Measurements from ENCODE around the gene VCL.

GRCh38 chr10:74079936-74080590, 82.1 kb downstream of the VCL start:
- TF ChIP-seq, protein P1, sequence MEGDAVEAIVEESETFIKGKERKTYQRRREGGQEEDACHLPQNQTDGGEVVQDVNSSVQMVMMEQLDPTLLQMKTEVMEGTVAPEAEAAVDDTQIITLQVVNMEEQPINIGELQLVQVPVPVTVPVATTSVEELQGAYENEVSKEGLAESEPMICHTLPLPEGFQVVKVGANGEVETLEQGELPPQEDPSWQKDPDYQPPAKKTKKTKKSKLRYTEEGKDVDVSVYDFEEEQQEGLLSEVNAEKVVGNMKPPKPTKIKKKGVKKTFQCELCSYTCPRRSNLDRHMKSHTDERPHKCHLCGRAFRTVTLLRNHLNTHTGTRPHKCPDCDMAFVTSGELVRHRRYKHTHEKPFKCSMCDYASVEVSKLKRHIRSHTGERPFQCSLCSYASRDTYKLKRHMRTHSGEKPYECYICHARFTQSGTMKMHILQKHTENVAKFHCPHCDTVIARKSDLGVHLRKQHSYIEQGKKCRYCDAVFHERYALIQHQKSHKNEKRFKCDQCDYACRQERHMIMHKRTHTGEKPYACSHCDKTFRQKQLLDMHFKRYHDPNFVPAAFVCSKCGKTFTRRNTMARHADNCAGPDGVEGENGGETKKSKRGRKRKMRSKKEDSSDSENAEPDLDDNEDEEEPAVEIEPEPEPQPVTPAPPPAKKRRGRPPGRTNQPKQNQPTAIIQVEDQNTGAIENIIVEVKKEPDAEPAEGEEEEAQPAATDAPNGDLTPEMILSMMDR (IDR thresholded peaks at IDR 0.05): no peak
- TF ChIP-seq POLR2A (IDR thresholded peaks at IDR 0.05): no peak
